ENCODE results near the gene PCCB. TPM values are rescaled to one million over a fixed set of nuclear protein-coding genes. Genes with fewer than 3 reads are reported as not detected.

PCCB gene
- total and polyA plus RNA-seq, 5 donors = 51.8 to 78.6 (median 71.8) TPM

GRCh38 chr3:136239094-136239493, 11.0 kb upstream of the PCCB start:
- ATAC-seq (no peak), DNase-seq (no peak)
- 84% methylated on average over 1 of the region's 1 CpG for WGBS
- Histone ChIP-seq H3K9me3 (ENCODE audit: control insufficient read depth, low read length) (no peaks in the 10 kb centered on the region), H3K27ac (ENCODE audit: low read length) (no peak overlapping the region), H3K4me3 (ENCODE audit: low read length) (no peak overlapping the region), H3K27me3 (ENCODE audit: control insufficient read depth, insufficient read depth) (no peaks in the 10 kb centered on the region), H3K4me1 (ENCODE audit: control insufficient read depth, insufficient read depth, low read length) (no peaks in the 10 kb centered on the region)
- intact Hi-C loops (cut with DNase I) = no loop called here

- Histone ChIP-seq H3K4me1 (ENCODE audit: control insufficient read depth, insufficient read depth, low read length) (no peaks in the 10 kb centered on the region), H3K27ac (ENCODE audit: low read length) (no peak overlapping the region), H3K4me3 (ENCODE audit: low read length) (no peak overlapping the region), H3K9me3 (ENCODE audit: control insufficient read depth, low read length) (no peaks in the 10 kb centered on the region), H3K27me3 (ENCODE audit: control insufficient read depth, insufficient read depth) (no peaks in the 10 kb centered on the region)
- WGBS = 47% methylated on average over 3 of the region's 3 CpGs
- DNase-seq (no peak), ATAC-seq (no peak)
- intact Hi-C loops (cut with DNase I) = no loop called here
Observed at GRCh38 chr3:136245691-136246090, 4.4 kb upstream of the PCCB start.

- Histone ChIP-seq H3K4me1 (ENCODE audit: control insufficient read depth, insufficient read depth, low read length) (no peaks in the 10 kb centered on the region), H3K27me3 (ENCODE audit: control insufficient read depth, insufficient read depth) (no peaks in the 10 kb centered on the region), H3K4me3 (ENCODE audit: low read length) (no peak overlapping the region), H3K27ac (ENCODE audit: low read length) (no peak overlapping the region), H3K9me3 (ENCODE audit: control insufficient read depth, low read length) (no peaks in the 10 kb centered on the region)
- intact Hi-C loops (cut with DNase I) = no loop called here
- DNase-seq (no peak), ATAC-seq (no peak)
- WGBS = 61% methylated on average over 1 of the region's 1 CpG
Observed at GRCh38 chr3:136247436-136247835, 2.7 kb upstream of the PCCB start.

GRCh38 chr3:136247855-136248590, 2.1 kb upstream of the PCCB start:
- intact Hi-C loops (cut with DNase I) = no loop called here
- 89% methylated on average over 4 of the region's 4 CpGs for WGBS

GRCh38 chr3:136249091-136249490, 1.0 kb upstream of the PCCB start:
- 97% methylated on average over 3 of the region's 3 CpGs for WGBS

More at GRCh38 chr3:136247855-136248590, 2.1 kb upstream of the PCCB start:
- no peak for ATAC-seq
- no peaks in the 10 kb centered on the region for H3K4me1 ChIP-seq (ENCODE audit: control insufficient read depth, insufficient read depth, low read length)
- no peak for DNase-seq
- no peaks in the 10 kb centered on the region for H3K27me3 ChIP-seq (ENCODE audit: control insufficient read depth, insufficient read depth)
- no peak overlapping the region for H3K4me3 ChIP-seq (ENCODE audit: low read length)
- no peak overlapping the region for H3K27ac ChIP-seq (ENCODE audit: low read length)
- no peaks in the 10 kb centered on the region for H3K9me3 ChIP-seq (ENCODE audit: control insufficient read depth, low read length)

GRCh38 chr3:136249593-136249992, 547 bp upstream of the PCCB start:
- Histone ChIP-seq H3K27me3 (ENCODE audit: control insufficient read depth, insufficient read depth) (no peaks in the 10 kb centered on the region), H3K4me1 (ENCODE audit: control insufficient read depth, insufficient read depth, low read length) (no peaks in the 10 kb centered on the region), H3K4me3 (ENCODE audit: low read length) (peak overlapping the region; percentile 64), H3K9me3 (ENCODE audit: control insufficient read depth, low read length) (no peaks in the 10 kb centered on the region), H3K27ac (ENCODE audit: low read length) (no peak overlapping the region)
- WGBS = 80% methylated on average over 6 of the region's 6 CpGs
- intact Hi-C loops (cut with DNase I) = no loop called here
- DNase-seq (no peak), ATAC-seq (no peak)

More at GRCh38 chr3:136249091-136249490, 1.0 kb upstream of the PCCB start:
- Histone ChIP-seq H3K9me3 (ENCODE audit: control insufficient read depth, low read length) (no peaks in the 10 kb centered on the region), H3K27me3 (ENCODE audit: control insufficient read depth, insufficient read depth) (no peaks in the 10 kb centered on the region), H3K4me3 (ENCODE audit: low read length) (no peak overlapping the region), H3K4me1 (ENCODE audit: control insufficient read depth, insufficient read depth, low read length) (no peaks in the 10 kb centered on the region), H3K27ac (ENCODE audit: low read length) (no peak overlapping the region)
- intact Hi-C loops (cut with DNase I) = no loop called here
- DNase-seq (no peak), ATAC-seq (no peak)

GRCh38 chr3:136250903-136251460, 842 bp downstream of the PCCB start:
- Histone ChIP-seq H3K27ac (ENCODE audit: low read length) (peak overlapping the region; percentile 98), H3K9me3 (ENCODE audit: control insufficient read depth, low read length) (no peaks in the 10 kb centered on the region), H3K4me1 (ENCODE audit: control insufficient read depth, insufficient read depth, low read length) (no peaks in the 10 kb centered on the region), H3K4me3 (ENCODE audit: low read length) (peak overlapping the region; percentile 64), H3K27me3 (ENCODE audit: control insufficient read depth, insufficient read depth) (no peaks in the 10 kb centered on the region)
- intact Hi-C loops (cut with DNase I) = loop anchor here in 3 of 4 donors (5.0 to 10.0 kb wide), 4 partner anchors 54 to 176 kb away; partner anchors contain the start of gene MSL2 (in 2 of the 3)
- ATAC-seq (peak; percentile 64 to 65), DNase-seq (peak; percentile 70 to 86 (median 84))
- WGBS = 4% methylated on average over 18 of the region's 18 CpGs

GRCh38 chr3:136251511-136251910, 1.4 kb downstream of the PCCB start:
- Histone ChIP-seq H3K27ac (ENCODE audit: low read length) (no peak overlapping the region), H3K4me1 (ENCODE audit: control insufficient read depth, insufficient read depth, low read length) (no peaks in the 10 kb centered on the region), H3K4me3 (ENCODE audit: low read length) (no peak overlapping the region), H3K9me3 (ENCODE audit: control insufficient read depth, low read length) (no peaks in the 10 kb centered on the region), H3K27me3 (ENCODE audit: control insufficient read depth, insufficient read depth) (no peaks in the 10 kb centered on the region)
- no peak for DNase-seq
- intact Hi-C loops (cut with DNase I) = loop anchor here in 3 of 4 donors (5.0 to 10.0 kb wide), 4 partner anchors 54 to 177 kb away; partner anchors contain the start of gene MSL2 (in 2 of the 3)
- 68% methylated on average over 3 of the region's 3 CpGs for WGBS
- no peak for ATAC-seq

- intact Hi-C loops (cut with DNase I) = loop anchor here in 3 of 4 donors (10.0 kb wide), 3 partner anchors 61 to 181 kb away; partner anchors contain the start of gene MSL2 (in 1 of the 3)
Observed at GRCh38 chr3:136255672-136256406, 5.7 kb downstream of the PCCB start.

GRCh38 chr3:136258199-136258598, 8.1 kb downstream of the PCCB start:
- intact Hi-C loops (cut with DNase I) = loop anchor here in 3 of 4 donors (10.0 kb wide), 3 partner anchors 63 to 183 kb away; partner anchors contain the start of gene MSL2 (in 1 of the 3)
- DNase-seq = no peak
- Histone ChIP-seq H3K4me1 (ENCODE audit: control insufficient read depth, insufficient read depth, low read length) (no peaks in the 10 kb centered on the region), H3K27ac (ENCODE audit: low read length) (no peak overlapping the region), H3K9me3 (ENCODE audit: control insufficient read depth, low read length) (no peaks in the 10 kb centered on the region), H3K27me3 (ENCODE audit: control insufficient read depth, insufficient read depth) (no peaks in the 10 kb centered on the region), H3K4me3 (ENCODE audit: low read length) (no peak overlapping the region)
- 89% methylated on average over 2 of the region's 2 CpGs for WGBS
- no peak for ATAC-seq

More at GRCh38 chr3:136255672-136256406, 5.7 kb downstream of the PCCB start:
- no peak for ATAC-seq
- Histone ChIP-seq H3K27me3 (ENCODE audit: control insufficient read depth, insufficient read depth) (no peaks in the 10 kb centered on the region), H3K4me3 (ENCODE audit: low read length) (no peak overlapping the region), H3K4me1 (ENCODE audit: control insufficient read depth, insufficient read depth, low read length) (no peaks in the 10 kb centered on the region), H3K9me3 (ENCODE audit: control insufficient read depth, low read length) (no peaks in the 10 kb centered on the region), H3K27ac (ENCODE audit: low read length) (no peak overlapping the region)
- no peak for DNase-seq
- 95% methylated on average over 8 of the region's 8 CpGs for WGBS

GRCh38 chr3:136261826-136262225, 11.7 kb downstream of the PCCB start:
- Histone ChIP-seq H3K9me3 (ENCODE audit: control insufficient read depth, low read length) (no peaks in the 10 kb centered on the region), H3K27me3 (ENCODE audit: control insufficient read depth, insufficient read depth) (no peaks in the 10 kb centered on the region), H3K4me1 (ENCODE audit: control insufficient read depth, insufficient read depth, low read length) (no peaks in the 10 kb centered on the region), H3K27ac (ENCODE audit: low read length) (peak overlapping the region; percentile 52), H3K4me3 (ENCODE audit: low read length) (no peak overlapping the region)
- DNase-seq (no peak), ATAC-seq (no peak)
- WGBS = 66% methylated on average over 5 of the region's 5 CpGs
- intact Hi-C loops (cut with DNase I) = no loop called here
